Gastroesophageal sphincter (tissue), 4 donors: ENCODE data around the gene BCL2. TPM values are rescaled to one million over a fixed set of nuclear protein-coding genes. Genes with fewer than 3 reads are reported as not detected.

Source experiments
- ATAC-seq: fragments of 150-250 bp; one replicate; pipeline ENCODE4 v1.9.1; 2016; ENCODE audit warnings: mild to moderate bottlenecking, moderate library complexity
- H3K27ac ChIP-seq, 4 donors: fragments of 200-600 bp; sonication (generic) in 3 of 4; 1 replicate in 3 of 4; 2 replicates in 1 of 4; pipeline ENCODE4 v1.5.1; 2016 to 2019
- H3K27me3 ChIP-seq: fragments of 200-600 bp; sonication (generic); one replicate; pipeline ENCODE4 v1.5.1; 2019
- H3K36me3 ChIP-seq, 2 donors: fragments of 200-600 bp; sonication (generic); one replicate each; pipeline ENCODE4 v1.5.1; 2019; ENCODE audit warnings: control low read depth in 1 of 2
- H3K4me1 ChIP-seq, 3 donors: fragments of 200-600 bp; sonication (generic); 1 replicate in 2 of 3; 2 replicates in 1 of 3; pipeline ENCODE4 v1.5.1; 2016 to 2019; ENCODE audit warnings: control low read depth in 2 of 3
- H3K4me3 ChIP-seq, 2 donors: fragments of 200-600 bp; sonication (generic); one replicate each; pipeline ENCODE4 v1.5.1; 2019; ENCODE audit warnings: mild to moderate bottlenecking in 1 of 2, moderate library complexity in 1 of 2
- H3K9me3 ChIP-seq, 3 donors: fragments of 200-600 bp; sonication (generic); one replicate each; pipeline ENCODE4 v1.5.1; 2017 to 2019; ENCODE audit warnings: control low read depth in 2 of 3
- EP300 ChIP-seq: sonication (generic); formaldehyde crosslinking; IDR thresholded peaks from one replicate; pipeline ENCODE4 v1.6.1; 2017; ENCODE audit warnings: antibody characterized with exemption, mild to moderate bottlenecking
- POLR2A ChIP-seq, 2 donors: fragments of 450-650 bp; IDR thresholded peaks; one replicate each; pipeline ENCODE4 v1.6.1; 2017; ENCODE audit warnings: antibody characterized with exemption in 2 of 2, mild to moderate bottlenecking in 2 of 2, moderate library complexity in 1 of 2
- POLR2AphosphoS5 ChIP-seq: sonication (generic); formaldehyde crosslinking; IDR thresholded peaks from one replicate; pipeline ENCODE4 v1.6.1; 2017; ENCODE audit warnings: antibody characterized with exemption
- whole genome bisulfite sequencing, 2 donors: methylation state at CpG; one replicate each; pipeline ENCODE4 v1.1.5; 2018; ENCODE audit warnings: low coverage in 1 of 2; 5-methylcytosine and 5-hydroxymethylcytosine counted together
- total RNA-seq, 4 donors: library from RNA; depleted of rRNA; stranded (reverse); fragments of >200 nt; gene quantifications; one replicate each; pipeline ENCODE4 v1.1.0, GENCODE V29; 2016
- TF ChIP-seq, protein P1 (sequence below), 4 experiments: fragments of 200-600 bp in 2 of 4; fragments of 450-650 bp in 2 of 4; sonication (generic) in 1 of 4; IDR thresholded peaks; one replicate each; pipeline ENCODE4 v1.5.1; 2017 to 2019; ENCODE audit warnings: antibody characterized with exemption in 4 of 4, mild to moderate bottlenecking in 2 of 4, moderate library complexity in 2 of 4

BCL2 gene
- total RNA-seq, 4 donors from 2014 or later, result 31.2 to 41.7 (median 32.7) TPM

DNA sequence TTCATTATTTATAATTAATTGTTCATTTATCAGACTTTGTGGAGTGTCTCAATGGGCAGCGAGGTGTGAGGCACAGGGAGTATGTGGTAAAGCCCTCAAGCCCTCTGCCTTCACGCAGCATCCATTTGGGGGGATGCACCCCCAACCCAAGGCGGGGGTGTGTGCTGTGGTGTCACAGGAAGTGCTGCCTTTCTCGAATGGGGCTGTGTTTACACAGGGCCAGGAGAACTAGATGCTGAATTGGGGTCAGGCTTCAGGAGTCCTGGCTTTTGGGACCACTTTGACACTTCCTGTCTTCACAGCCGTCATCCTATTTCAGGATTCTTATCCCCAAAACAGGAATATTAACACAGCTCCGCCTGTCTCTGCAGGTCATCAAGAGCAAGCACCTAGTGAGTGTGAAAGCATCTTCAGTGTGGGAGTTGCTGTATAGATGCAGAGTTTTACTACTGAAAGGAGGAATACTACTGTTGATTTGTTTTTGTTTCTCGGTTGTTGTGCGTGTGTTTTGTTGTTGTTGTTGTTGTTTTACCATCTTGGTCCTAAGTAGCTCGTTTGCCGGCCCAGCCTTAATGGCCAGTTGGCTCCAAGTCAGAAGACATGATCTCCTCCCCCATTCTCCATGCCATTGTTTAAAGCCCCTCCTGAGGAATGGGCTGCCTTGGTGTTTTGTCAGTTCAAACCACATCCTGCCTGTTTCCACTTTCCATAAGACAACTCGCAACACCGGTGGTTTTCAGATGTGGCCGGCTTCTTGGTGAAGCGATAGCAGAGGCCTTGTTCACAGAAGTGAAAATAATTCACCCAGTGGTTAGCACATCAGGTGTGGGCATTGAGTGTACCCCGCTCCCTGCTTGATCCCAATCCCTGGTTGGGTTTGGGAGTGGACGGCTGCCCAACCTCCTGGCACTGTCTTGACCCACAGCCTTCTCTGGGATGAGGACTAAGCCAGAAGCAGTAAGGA, 221.3 kb downstream of the BCL2 start:
- Histone ChIP-seq H3K4me1 (peaks cover 0 to 20% (median 6%) of the 10 kb centered on the region in 3 donors), H3K4me3 (no peak overlapping the region), H3K36me3 (no peaks in the 10 kb centered on the region), H3K27ac (no peak overlapping the region), H3K27me3 (no peaks in the 10 kb centered on the region), H3K9me3 (no peaks in the 10 kb centered on the region)
- peak; percentile 32 for ATAC-seq
- 72 to 80% methylated on average over 7 to 10 of the region's 16 CpGs for WGBS, 2 donors
- no peak for TF ChIP-seq POLR2A (IDR thresholded peaks at IDR 0.05)
- TF ChIP-seq, protein P1, sequence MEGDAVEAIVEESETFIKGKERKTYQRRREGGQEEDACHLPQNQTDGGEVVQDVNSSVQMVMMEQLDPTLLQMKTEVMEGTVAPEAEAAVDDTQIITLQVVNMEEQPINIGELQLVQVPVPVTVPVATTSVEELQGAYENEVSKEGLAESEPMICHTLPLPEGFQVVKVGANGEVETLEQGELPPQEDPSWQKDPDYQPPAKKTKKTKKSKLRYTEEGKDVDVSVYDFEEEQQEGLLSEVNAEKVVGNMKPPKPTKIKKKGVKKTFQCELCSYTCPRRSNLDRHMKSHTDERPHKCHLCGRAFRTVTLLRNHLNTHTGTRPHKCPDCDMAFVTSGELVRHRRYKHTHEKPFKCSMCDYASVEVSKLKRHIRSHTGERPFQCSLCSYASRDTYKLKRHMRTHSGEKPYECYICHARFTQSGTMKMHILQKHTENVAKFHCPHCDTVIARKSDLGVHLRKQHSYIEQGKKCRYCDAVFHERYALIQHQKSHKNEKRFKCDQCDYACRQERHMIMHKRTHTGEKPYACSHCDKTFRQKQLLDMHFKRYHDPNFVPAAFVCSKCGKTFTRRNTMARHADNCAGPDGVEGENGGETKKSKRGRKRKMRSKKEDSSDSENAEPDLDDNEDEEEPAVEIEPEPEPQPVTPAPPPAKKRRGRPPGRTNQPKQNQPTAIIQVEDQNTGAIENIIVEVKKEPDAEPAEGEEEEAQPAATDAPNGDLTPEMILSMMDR (IDR thresholded peaks at IDR 0.05), result no peak
- TF ChIP-seq POLR2AphosphoS5, result no peak

DNA sequence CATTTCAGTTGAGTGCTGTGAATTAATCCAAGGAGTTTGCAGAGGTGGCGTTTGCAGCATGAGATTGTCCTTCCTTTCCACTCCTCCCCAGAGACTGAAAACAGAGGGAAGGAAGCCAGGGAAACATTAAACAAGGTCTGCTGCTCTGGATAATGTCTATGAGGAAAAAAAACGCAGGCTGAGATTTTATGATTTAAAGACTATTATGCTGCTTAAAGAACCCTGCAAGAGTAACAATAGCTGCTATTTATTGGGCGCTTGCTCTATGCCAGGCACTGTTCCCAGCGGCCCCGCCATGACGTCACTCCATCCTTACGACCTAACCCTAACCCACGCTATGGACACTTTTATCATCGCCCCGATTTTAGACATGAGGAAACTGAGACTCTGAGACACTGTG, 222.4 kb downstream of the BCL2 start:
- TF ChIP-seq POLR2A (IDR thresholded peaks at IDR 0.05) (no peak), EP300 (no peak), POLR2AphosphoS5 (no peak)
- TF ChIP-seq, protein P1 (IDR thresholded peaks at IDR 0.05), result no peak
- no peak for ATAC-seq
- Histone ChIP-seq H3K4me3 (no peak overlapping the region), H3K27me3 (no peaks in the 10 kb centered on the region), H3K4me1 (peaks cover 0 to 20% (median 6%) of the 10 kb centered on the region in 3 donors), H3K9me3 (no peaks in the 10 kb centered on the region), H3K36me3 (no peaks in the 10 kb centered on the region), H3K27ac (peak overlapping the region in 1 of 4 donors; percentile 10)
- 12 to 24% methylated on average over 7 to 10 of the region's 10 CpGs for WGBS, 2 donors

DNA sequence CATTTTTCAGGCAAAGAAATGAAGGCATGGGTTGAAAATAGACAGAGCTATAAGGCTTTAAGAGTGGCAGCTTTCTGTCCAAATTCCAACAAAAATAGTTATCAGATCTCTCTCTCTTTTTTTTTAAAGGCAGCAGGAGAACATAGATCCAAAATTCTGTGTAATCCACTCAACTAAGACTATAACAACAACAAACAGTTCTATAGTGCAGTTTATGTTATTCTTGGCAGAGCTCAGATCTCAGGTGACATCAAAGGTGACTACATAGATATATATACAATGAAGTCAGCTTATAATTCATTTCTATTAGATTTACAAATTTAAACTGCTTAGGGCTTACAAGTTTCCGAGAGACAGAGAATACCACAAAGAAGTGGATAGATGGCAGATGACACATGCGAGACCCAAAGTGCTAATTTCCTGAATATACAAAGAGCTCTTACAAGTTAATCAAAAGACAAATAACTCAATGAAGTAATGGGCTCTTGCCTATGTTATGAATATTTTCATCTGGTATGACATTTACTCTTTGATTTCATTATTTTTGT, 223.2 kb downstream of the BCL2 start:
- peaks cover 0 to 20% (median 6%) of the 10 kb centered on the region in 3 donors for H3K4me1 ChIP-seq
- no peaks in the 10 kb centered on the region for H3K36me3 ChIP-seq
- H3K27me3 ChIP-seq, result no peaks in the 10 kb centered on the region
- H3K9me3 ChIP-seq, result no peaks in the 10 kb centered on the region
- H3K27ac ChIP-seq, result peak overlapping the region in 1 of 4 donors; percentile 10
- ATAC-seq, result no peak
- H3K4me3 ChIP-seq, result no peak overlapping the region
- WGBS, 2 donors, result 65 to 71% methylated on average over 2 of the region's 2 CpGs
- TF ChIP-seq, protein P1 (IDR thresholded peaks at IDR 0.05), result no peak
- TF ChIP-seq POLR2AphosphoS5 (no peak), EP300 (no peak), POLR2A (IDR thresholded peaks at IDR 0.05) (no peak)

DNA sequence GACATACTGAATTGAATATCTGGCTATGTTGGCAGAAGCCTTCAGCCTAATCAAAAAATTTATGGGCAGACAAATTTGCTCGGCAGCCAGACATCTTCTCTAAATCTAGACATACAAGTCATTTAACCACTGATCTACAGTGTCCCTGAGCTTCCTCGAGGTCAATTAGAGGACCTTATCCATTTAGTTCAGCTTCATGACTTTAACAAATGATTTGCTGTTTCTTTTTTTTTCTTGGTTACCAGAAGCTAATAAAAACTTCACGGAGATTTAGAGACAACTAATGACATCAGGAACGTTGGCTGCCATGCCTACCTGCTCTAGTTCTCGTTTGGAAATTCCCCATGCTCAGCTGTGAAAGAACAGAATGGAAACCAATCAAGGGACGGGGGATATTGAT, 223.8 kb downstream of the BCL2 start:
- no peak for TF ChIP-seq POLR2AphosphoS5
- Histone ChIP-seq H3K27me3 (no peaks in the 10 kb centered on the region), H3K27ac (no peak overlapping the region), H3K9me3 (no peaks in the 10 kb centered on the region), H3K4me3 (no peak overlapping the region), H3K4me1 (peaks cover 0 to 23% (median 6%) of the 10 kb centered on the region in 3 donors), H3K36me3 (no peaks in the 10 kb centered on the region)
- no peak for ATAC-seq
- WGBS, 2 donors, result 52 to 65% methylated on average over 5 to 6 of the region's 6 CpGs

DNA sequence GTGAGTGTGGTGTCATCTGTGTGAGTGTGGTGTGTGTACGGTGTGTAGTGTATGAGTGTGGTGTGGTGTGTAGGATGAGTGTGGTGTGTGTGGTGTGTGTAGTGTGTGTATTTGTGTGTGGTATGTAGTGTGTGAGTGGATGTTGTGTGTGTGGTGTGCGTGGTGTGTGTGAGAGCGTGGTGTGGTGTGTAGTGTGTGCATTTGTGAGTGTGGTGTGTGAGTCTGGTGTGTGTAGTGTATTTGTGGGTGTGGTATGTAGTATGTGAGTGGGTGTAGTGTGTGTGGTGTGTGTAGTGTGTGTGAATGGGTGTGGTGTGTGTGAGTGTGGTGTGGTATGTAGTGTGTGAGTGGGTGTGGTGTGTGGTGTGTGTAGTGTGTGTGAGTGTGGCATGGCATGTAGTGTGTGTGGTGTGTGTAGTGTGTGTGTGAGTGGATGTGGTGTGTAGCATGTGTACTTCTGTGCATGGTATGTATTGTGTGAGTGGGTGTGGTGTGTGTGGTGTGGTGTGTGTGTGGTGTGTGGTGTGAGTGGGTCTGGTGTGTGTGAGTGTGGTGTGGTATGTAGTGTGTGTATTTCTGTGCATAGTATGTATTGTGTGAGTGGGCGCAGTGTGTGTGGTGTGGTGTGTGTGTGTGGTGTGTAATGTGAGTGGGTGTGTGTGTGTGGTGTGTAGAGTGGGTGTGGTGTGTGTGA, 227.8 kb downstream of the BCL2 start:
- Histone ChIP-seq H3K36me3 (no peaks in the 10 kb centered on the region), H3K4me3 (no peak overlapping the region), H3K27ac (no peak overlapping the region), H3K4me1 (peaks cover 0 to 24% (median 0%) of the 10 kb centered on the region in 3 donors), H3K9me3 (no peaks in the 10 kb centered on the region), H3K27me3 (no peaks in the 10 kb centered on the region)
- 92 to 95% methylated on average over 3 to 4 of the region's 4 CpGs for WGBS, 2 donors
- TF ChIP-seq, protein P1 (IDR thresholded peaks at IDR 0.05), result no peak
- no peak for ATAC-seq
